ENCODE data around the gene ZRSR2. TPM values are rescaled to one million over a fixed set of nuclear protein-coding genes. Genes with fewer than 3 reads are reported as not detected.

The ZRSR2 gene
- total and polyA plus RNA-seq, 2 of the 13 experiments (the other 11 are each of a cell fraction or from before 2014, with no cell fraction given), result 3.6 to 4.9 TPM

GRCh38 chrX:15744181-15744867, 46.0 kb upstream of the ZRSR2 start (continued):
- TF ChIP-seq ZNF292 (CRISPR knock-in tag; IDR thresholded peaks at IDR 0.05; ENCODE audit: borderline replicate concordance, low read depth) (0 out of 2 replicates have a peak, but pooled peaks have one; percentile 19), RFXANK (CRISPR knock-in tag; IDR thresholded peaks at IDR 0.05) (no peak), ZNF841 (CRISPR knock-in tag; IDR thresholded peaks at IDR 0.05; ENCODE audit: borderline replicate concordance) (no peak), ZNF563 (CRISPR knock-in tag; IDR thresholded peaks at IDR 0.05) (no peak), HMG20B (CRISPR knock-in tag; conservative IDR thresholded peaks at IDR 0.05) (peak; percentile 62; the same call in 1 of the 2 replicates), ARNT (IDR thresholded peaks at IDR 0.05) (no peak), MLLT10 (CRISPR knock-in tag; IDR thresholded peaks at IDR 0.05) (no peak), ZSCAN20 (CRISPR knock-in tag; IDR thresholded peaks at IDR 0.05; ENCODE audit: borderline replicate concordance) (no peak), KDM1A (CRISPR knock-in tag; IDR thresholded peaks at IDR 0.05) (no peak; the same call in 1 of the 2 replicates), TIGD3 (CRISPR knock-in tag; IDR thresholded peaks at IDR 0.05; ENCODE audit: borderline replicate concordance) (no peak), BRD4 (CRISPR knock-in tag; IDR thresholded peaks at IDR 0.05) (no peak), ZNF234 (CRISPR knock-in tag; conservative IDR thresholded peaks at IDR 0.05) (no peak), ZNF17 (CRISPR knock-in tag; IDR thresholded peaks at IDR 0.05) (no peak), ZNF775 (CRISPR knock-in tag; IDR thresholded peaks at IDR 0.05; ENCODE audit: borderline replicate concordance) (no peak), SNAPC4 (CRISPR knock-in tag; IDR thresholded peaks at IDR 0.05) (no peak), KLF16 (CRISPR knock-in tag; IDR thresholded peaks at IDR 0.05) (peak in 1 of 2 experiments; percentile 61; a peak in 1 of 4 replicates), ZNF333 (CRISPR knock-in tag; IDR thresholded peaks at IDR 0.05; ENCODE audit: borderline replicate concordance) (peak; percentile 75; the same call in 1 of the 2 replicates), ZNF496 (CRISPR knock-in tag; IDR thresholded peaks at IDR 0.05; ENCODE audit: insufficient replicate concordance) (no peak), ZNF121 (CRISPR knock-in tag; IDR thresholded peaks at IDR 0.05) (no peak), MED1 (CRISPR knock-in tag; IDR thresholded peaks at IDR 0.05) (0 out of 2 replicates have a peak, but pooled peaks have one; percentile 30), ZNF792 (CRISPR knock-in tag; IDR thresholded peaks at IDR 0.05) (0 out of 2 replicates have a peak, but pooled peaks have one; percentile 43), MXD4 (CRISPR knock-in tag; IDR thresholded peaks at IDR 0.05) (no peak), ZNF251 (CRISPR knock-in tag; IDR thresholded peaks at IDR 0.05) (no peak), IKZF1 (IDR thresholded peaks at IDR 0.05) (no peak)
- TF ChIP-seq, protein P1, sequence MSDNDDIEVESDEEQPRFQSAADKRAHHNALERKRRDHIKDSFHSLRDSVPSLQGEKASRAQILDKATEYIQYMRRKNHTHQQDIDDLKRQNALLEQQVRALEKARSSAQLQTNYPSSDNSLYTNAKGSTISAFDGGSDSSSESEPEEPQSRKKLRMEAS (IDR thresholded peaks at IDR 0.05), result peak; percentile 60
- TF ChIP-seq, protein P2, sequence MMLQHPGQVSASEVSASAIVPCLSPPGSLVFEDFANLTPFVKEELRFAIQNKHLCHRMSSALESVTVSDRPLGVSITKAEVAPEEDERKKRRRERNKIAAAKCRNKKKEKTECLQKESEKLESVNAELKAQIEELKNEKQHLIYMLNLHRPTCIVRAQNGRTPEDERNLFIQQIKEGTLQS (CRISPR knock-in tag; IDR thresholded peaks at IDR 0.05), result 0 out of 2 replicates have a peak, but pooled peaks have one; percentile 34

Data from HepG2 (cell line).